ENCODE data around the gene MED23.

DNA sequence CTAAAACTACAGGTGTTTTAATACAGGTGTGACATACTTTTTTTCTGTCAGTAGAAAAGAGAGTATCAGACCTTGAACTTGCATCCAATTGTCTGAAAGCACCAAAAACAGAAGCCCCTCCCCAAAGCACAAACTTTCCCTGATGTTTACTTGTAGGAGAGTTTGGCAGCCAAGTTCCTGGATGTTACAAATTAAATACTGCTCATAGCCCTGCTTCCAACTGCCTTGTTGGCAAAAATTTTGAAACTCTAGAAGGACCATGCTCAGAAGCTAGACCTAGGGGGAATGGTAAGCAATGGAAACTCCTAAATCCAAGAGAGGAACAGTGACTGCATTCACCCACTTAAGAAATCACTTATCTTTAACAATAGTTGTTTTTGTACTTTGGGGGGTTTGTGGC lies 72.0 kb downstream of the MED23 start:
- no peak for TF ChIP-seq CTCF (conservative IDR thresholded peaks at IDR 0.05; ENCODE audit: low read depth in 2 of 2)
- TF ChIP-seq POLR2AphosphoS5 (IDR thresholded peaks at IDR 0.05; ENCODE audit: low read depth), result no peak
- TF ChIP-seq EZH2 (IDR thresholded peaks at IDR 0.05; ENCODE audit: low read depth, unreplicated experiment), result no peak
- no peak for TF ChIP-seq EZH2phosphoT487 (IDR thresholded peaks at IDR 0.05; ENCODE audit: unreplicated experiment)
- TF ChIP-seq, protein P1, sequence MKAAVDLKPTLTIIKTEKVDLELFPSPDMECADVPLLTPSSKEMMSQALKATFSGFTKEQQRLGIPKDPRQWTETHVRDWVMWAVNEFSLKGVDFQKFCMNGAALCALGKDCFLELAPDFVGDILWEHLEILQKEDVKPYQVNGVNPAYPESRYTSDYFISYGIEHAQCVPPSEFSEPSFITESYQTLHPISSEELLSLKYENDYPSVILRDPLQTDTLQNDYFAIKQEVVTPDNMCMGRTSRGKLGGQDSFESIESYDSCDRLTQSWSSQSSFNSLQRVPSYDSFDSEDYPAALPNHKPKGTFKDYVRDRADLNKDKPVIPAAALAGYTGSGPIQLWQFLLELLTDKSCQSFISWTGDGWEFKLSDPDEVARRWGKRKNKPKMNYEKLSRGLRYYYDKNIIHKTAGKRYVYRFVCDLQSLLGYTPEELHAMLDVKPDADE (IDR thresholded peaks at IDR 0.05), result no peak
- TF ChIP-seq JUNB (IDR thresholded peaks at IDR 0.05; ENCODE audit: unreplicated experiment), result no peak
- TF ChIP-seq ZNF331 (CRISPR knock-in tag; IDR thresholded peaks at IDR 0.05; ENCODE audit: low read depth), result no peak
- no peak for TF ChIP-seq STAT1 (IDR thresholded peaks at IDR 0.05; ENCODE audit: unreplicated experiment)
- no peak for TF ChIP-seq ZNF114 (CRISPR knock-in tag; IDR thresholded peaks at IDR 0.05)
- TF ChIP-seq, protein P2, sequence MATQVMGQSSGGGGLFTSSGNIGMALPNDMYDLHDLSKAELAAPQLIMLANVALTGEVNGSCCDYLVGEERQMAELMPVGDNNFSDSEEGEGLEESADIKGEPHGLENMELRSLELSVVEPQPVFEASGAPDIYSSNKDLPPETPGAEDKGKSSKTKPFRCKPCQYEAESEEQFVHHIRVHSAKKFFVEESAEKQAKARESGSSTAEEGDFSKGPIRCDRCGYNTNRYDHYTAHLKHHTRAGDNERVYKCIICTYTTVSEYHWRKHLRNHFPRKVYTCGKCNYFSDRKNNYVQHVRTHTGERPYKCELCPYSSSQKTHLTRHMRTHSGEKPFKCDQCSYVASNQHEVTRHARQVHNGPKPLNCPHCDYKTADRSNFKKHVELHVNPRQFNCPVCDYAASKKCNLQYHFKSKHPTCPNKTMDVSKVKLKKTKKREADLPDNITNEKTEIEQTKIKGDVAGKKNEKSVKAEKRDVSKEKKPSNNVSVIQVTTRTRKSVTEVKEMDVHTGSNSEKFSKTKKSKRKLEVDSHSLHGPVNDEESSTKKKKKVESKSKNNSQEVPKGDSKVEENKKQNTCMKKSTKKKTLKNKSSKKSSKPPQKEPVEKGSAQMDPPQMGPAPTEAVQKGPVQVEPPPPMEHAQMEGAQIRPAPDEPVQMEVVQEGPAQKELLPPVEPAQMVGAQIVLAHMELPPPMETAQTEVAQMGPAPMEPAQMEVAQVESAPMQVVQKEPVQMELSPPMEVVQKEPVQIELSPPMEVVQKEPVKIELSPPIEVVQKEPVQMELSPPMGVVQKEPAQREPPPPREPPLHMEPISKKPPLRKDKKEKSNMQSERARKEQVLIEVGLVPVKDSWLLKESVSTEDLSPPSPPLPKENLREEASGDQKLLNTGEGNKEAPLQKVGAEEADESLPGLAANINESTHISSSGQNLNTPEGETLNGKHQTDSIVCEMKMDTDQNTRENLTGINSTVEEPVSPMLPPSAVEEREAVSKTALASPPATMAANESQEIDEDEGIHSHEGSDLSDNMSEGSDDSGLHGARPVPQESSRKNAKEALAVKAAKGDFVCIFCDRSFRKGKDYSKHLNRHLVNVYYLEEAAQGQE (IDR thresholded peaks at IDR 0.05; ENCODE audit: unreplicated experiment), result no peak
- TF ChIP-seq CREB1 (CRISPR knock-in tag; IDR thresholded peaks at IDR 0.05; ENCODE audit: low read depth), result no peak
- TF ChIP-seq NANOG (IDR thresholded peaks at IDR 0.05; ENCODE audit: borderline replicate concordance), result no peak
